Neural cell (in vitro differentiated cells): ENCODE measurements around the gene MS4A6E. TPM values are rescaled to one million over a fixed set of nuclear protein-coding genes. Genes with fewer than 3 reads are reported as not detected.

ENCODE experiments used
- H2AFZ ChIP-seq: fragments of 200-600, 300-800 bp; sonication (generic), shearing (Covaris generic); 2 replicates; pipeline ENCODE4 v1.6.0; 2014; ENCODE audit warnings: low read depth, mild to moderate bottlenecking, antibody characterized with exemption, low read length, moderate library complexity
- H3F3A ChIP-seq: fragments of 200-600 bp; shearing (Covaris generic); 2 replicates; pipeline ENCODE4 v1.6.1; 2016; ENCODE audit warnings: mild to moderate bottlenecking, moderate library complexity, mixed read lengths, antibody characterized with exemption, low read length; ENCODE audit not compliant: insufficient read depth, poor library complexity, severe bottlenecking
- H3K27ac ChIP-seq: fragments of 200-600, 300-800 bp; sonication (generic), shearing (Covaris generic); 2 replicates; pipeline ENCODE4 v1.5.1; 2014; ENCODE audit warnings: mild to moderate bottlenecking, low read length, moderate library complexity
- H3K27me3 ChIP-seq: fragments of 300-800, 200-600 bp; sonication (generic), shearing (Covaris generic); 2 replicates; pipeline ENCODE4 v1.6.0; 2014; ENCODE audit warnings: mild to moderate bottlenecking, low read depth, low read length, moderate library complexity; ENCODE audit not compliant: insufficient read depth
- H3K36me3 ChIP-seq: fragments of 300-800, 200-600 bp; sonication (generic), shearing (Covaris generic); 2 replicates; pipeline ENCODE4 v1.5.1; 2014; ENCODE audit warnings: mild to moderate bottlenecking, antibody characterized with exemption, low read length, moderate library complexity; ENCODE audit not compliant: insufficient read depth
- H3K4me2 ChIP-seq: fragments of 300-800, 200-600 bp; sonication (generic), shearing (Covaris generic); 2 replicates; pipeline ENCODE4 v1.6.0; 2014; ENCODE audit warnings: mild to moderate bottlenecking, low read length
- H3K4me3 ChIP-seq: fragments of 300-800, 200-600 bp; sonication (generic), shearing (Covaris generic); 2 replicates; pipeline ENCODE4 v1.5.1; 2014; ENCODE audit warnings: mild to moderate bottlenecking, low read length, moderate library complexity
- H3K79me2 ChIP-seq: fragments of 200-600 bp; shearing (Covaris generic); replicated peaks from 2 replicates; pipeline ENCODE4 v1.6.0; 2014; ENCODE audit warnings: mild to moderate bottlenecking, low read length, moderate library complexity; ENCODE audit not compliant: insufficient read depth
- H3K9ac ChIP-seq: fragments of 300-800, 200-600 bp; sonication (generic), shearing (Covaris generic); 2 replicates; pipeline ENCODE4 v1.6.1; 2016; ENCODE audit warnings: mild to moderate bottlenecking, low read length, mixed read lengths
- H3K9me2 ChIP-seq: fragments of 200-600 bp; shearing (Covaris generic); 2 replicates; pipeline ENCODE4 v1.6.1; 2016; ENCODE audit warnings: mild to moderate bottlenecking, low read length, mixed read lengths; ENCODE audit not compliant: insufficient read depth
- H3K9me3 ChIP-seq: fragments of 200-600, 300-800 bp; sonication (generic), shearing (Covaris generic); 2 replicates; pipeline ENCODE4 v1.6.1; 2016; ENCODE audit warnings: mild to moderate bottlenecking, mixed run types, low read length, moderate library complexity, mixed read lengths
- H4K20me1 ChIP-seq: fragments of 200-600 bp; shearing (Covaris generic); 2 replicates; pipeline ENCODE4 v1.6.1; 2016; ENCODE audit warnings: mild to moderate bottlenecking, mixed run types; ENCODE audit not compliant: insufficient read depth
- CTCF ChIP-seq: fragments of 450-650 bp; IDR thresholded peaks from 2 replicates; pipeline ENCODE4 v1.5.1; 2014; ENCODE audit warnings: antibody characterized with exemption, mild to moderate bottlenecking, moderate library complexity; ENCODE audit not compliant: poor library complexity, severe bottlenecking
- EZH2 ChIP-seq: fragments of 200-600, 300-800 bp; shearing (Covaris generic), sonication (generic); IDR thresholded peaks from 2 replicates; pipeline ENCODE4 v1.6.1; 2014; ENCODE audit warnings: antibody characterized with exemption, low read length, borderline replicate concordance, mild to moderate bottlenecking; ENCODE audit not compliant: insufficient read depth, poor library complexity, severe bottlenecking
- MXI1 ChIP-seq: fragments of 450-650 bp; conservative IDR thresholded peaks from 2 replicates; pipeline ENCODE4 v1.6.1; 2014; ENCODE audit warnings: antibody characterized with exemption, mild to moderate bottlenecking; ENCODE audit not compliant: poor library complexity, severe bottlenecking
- POLR2AphosphoS5 ChIP-seq: IDR thresholded peaks from 2 replicates; pipeline ENCODE4 v1.6.1; 2012
- RAD21 ChIP-seq: fragments of 450-650 bp; conservative IDR thresholded peaks from 2 replicates; pipeline ENCODE4 v1.6.1; 2014; ENCODE audit warnings: antibody characterized with exemption, mild to moderate bottlenecking, moderate library complexity
- SMC3 ChIP-seq: fragments of 450-650 bp; conservative IDR thresholded peaks from 2 replicates; pipeline ENCODE4 v1.6.1; 2014; ENCODE audit warnings: antibody characterized with exemption, mild to moderate bottlenecking, moderate library complexity; ENCODE audit not compliant: poor library complexity
- TAF1 ChIP-seq: IDR thresholded peaks from 2 replicates; pipeline ENCODE4 v1.6.1; 2012; ENCODE audit warnings: low read depth
- polyA plus RNA-seq: library from polyadenylated mRNA; depleted of rRNA; stranded (reverse); fragments of >200 nt; gene quantifications from 2 replicates; pipeline ENCODE4 v1.2.3, GENCODE V29; 2014
- TF ChIP-seq, protein P1 (sequence below): IDR thresholded peaks from 2 replicates; pipeline ENCODE4 v1.6.1; 2012; ENCODE audit warnings: borderline replicate concordance

The MS4A6E gene
- polyA plus RNA-seq, 1 donor from 2014 or later = not detected

DNA sequence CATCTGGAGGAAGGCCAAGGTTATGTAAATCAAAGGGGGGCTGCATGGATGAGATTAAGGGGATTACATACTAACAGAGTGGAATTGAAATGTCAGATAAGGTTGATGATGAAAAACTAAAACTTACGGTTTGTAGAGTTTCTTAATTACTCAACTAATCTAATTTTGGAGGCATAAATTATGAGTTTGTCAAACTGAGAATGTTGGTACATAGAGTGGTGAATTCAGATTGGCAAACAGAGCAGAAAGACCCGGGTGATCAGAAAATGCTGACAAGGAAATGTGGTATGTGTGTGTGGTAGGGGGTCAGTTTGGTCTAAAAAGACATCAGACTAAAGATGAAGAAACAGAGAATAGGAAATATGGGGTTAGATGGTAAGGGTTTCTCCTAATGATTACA is 11.0 kb downstream of the MS4A6E start:
- H3K27me3 ChIP-seq = no peaks in the 10 kb centered on the region
- H4K20me1 ChIP-seq = no peaks in the 10 kb centered on the region
- H3K4me3 ChIP-seq = no peak overlapping the region
- H2AFZ ChIP-seq = no peak overlapping the region
- H3K36me3 ChIP-seq = no peaks in the 10 kb centered on the region
- H3K9me3 ChIP-seq = no peaks in the 10 kb centered on the region
- H3K27ac ChIP-seq = no peak overlapping the region
- no peaks in the 10 kb centered on the region for H3K79me2 ChIP-seq
- no peak overlapping the region for H3K9ac ChIP-seq
- H3K9me2 ChIP-seq = no peaks in the 10 kb centered on the region
- H3K4me2 ChIP-seq = no peak overlapping the region
- H3F3A ChIP-seq = no peaks in the 10 kb centered on the region
- TF ChIP-seq MXI1 (no peak), RAD21 (no peak), CTCF (no peak), EZH2 (no peak), TAF1 (no peak)

GRCh38 chr11:60339356-60339755 is 12.3 kb downstream of the MS4A6E start:
- Histone ChIP-seq H3K4me3 (no peak overlapping the region), H3K27ac (no peak overlapping the region), H3K9me3 (no peaks in the 10 kb centered on the region), H3K9me2 (no peaks in the 10 kb centered on the region), H3F3A (no peaks in the 10 kb centered on the region), H2AFZ (no peak overlapping the region), H3K4me2 (no peak overlapping the region), H3K27me3 (no peaks in the 10 kb centered on the region), H3K79me2 (no peaks in the 10 kb centered on the region), H4K20me1 (no peaks in the 10 kb centered on the region), H3K9ac (no peak overlapping the region), H3K36me3 (no peaks in the 10 kb centered on the region)
- no peak for TF ChIP-seq POLR2AphosphoS5
- TF ChIP-seq MXI1 = no peak
- no peak for TF ChIP-seq SMC3
- no peak for TF ChIP-seq TAF1
- TF ChIP-seq CTCF = no peak
- no peak for TF ChIP-seq RAD21
- TF ChIP-seq, protein P1, sequence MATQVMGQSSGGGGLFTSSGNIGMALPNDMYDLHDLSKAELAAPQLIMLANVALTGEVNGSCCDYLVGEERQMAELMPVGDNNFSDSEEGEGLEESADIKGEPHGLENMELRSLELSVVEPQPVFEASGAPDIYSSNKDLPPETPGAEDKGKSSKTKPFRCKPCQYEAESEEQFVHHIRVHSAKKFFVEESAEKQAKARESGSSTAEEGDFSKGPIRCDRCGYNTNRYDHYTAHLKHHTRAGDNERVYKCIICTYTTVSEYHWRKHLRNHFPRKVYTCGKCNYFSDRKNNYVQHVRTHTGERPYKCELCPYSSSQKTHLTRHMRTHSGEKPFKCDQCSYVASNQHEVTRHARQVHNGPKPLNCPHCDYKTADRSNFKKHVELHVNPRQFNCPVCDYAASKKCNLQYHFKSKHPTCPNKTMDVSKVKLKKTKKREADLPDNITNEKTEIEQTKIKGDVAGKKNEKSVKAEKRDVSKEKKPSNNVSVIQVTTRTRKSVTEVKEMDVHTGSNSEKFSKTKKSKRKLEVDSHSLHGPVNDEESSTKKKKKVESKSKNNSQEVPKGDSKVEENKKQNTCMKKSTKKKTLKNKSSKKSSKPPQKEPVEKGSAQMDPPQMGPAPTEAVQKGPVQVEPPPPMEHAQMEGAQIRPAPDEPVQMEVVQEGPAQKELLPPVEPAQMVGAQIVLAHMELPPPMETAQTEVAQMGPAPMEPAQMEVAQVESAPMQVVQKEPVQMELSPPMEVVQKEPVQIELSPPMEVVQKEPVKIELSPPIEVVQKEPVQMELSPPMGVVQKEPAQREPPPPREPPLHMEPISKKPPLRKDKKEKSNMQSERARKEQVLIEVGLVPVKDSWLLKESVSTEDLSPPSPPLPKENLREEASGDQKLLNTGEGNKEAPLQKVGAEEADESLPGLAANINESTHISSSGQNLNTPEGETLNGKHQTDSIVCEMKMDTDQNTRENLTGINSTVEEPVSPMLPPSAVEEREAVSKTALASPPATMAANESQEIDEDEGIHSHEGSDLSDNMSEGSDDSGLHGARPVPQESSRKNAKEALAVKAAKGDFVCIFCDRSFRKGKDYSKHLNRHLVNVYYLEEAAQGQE = no peak
- TF ChIP-seq EZH2 = no peak
